HCT116 (cell line): ENCODE measurements around the gene UBE2E2. TPM values are rescaled to one million over a fixed set of nuclear protein-coding genes. Genes with fewer than 3 reads are reported as not detected.

Experiments
- ATAC-seq: fragments of 200-7000 bp; cut with Tn5 transposase; 2 replicates; pipeline ENCODE4 v1.9.1; 2020; ENCODE audit warnings: mild to moderate bottlenecking, moderate library complexity
- BruUV-seq: library from RNA; stranded (reverse); fragments of 400-500 nt; replicated peaks from 2 replicates; lab custom pipeline; 2021; lab: Mats Ljungman, UMichigan
- CTCF ChIA-PET: fragments of 300-600 bp; sonication (Branson Sonifier 250); formaldehyde crosslinking; loops from one replicate; lab custom pipeline; 2021; ENCODE audit warnings: antibody characterized with exemption; lab: Charles Lee
- POLR2A ChIA-PET: fragments of 300-600, 350-600 bp; sonication (Branson Sonifier 250); formaldehyde crosslinking; loops from one replicate; lab custom pipeline; 2021; ENCODE audit warnings: antibody characterized with exemption; lab: Charles Lee
- RAD21 ChIA-PET, 2 experiments: fragments of 300-600 bp; sonication (Branson Sonifier 250); formaldehyde crosslinking; loops; one replicate each; lab custom pipeline; 2023; ENCODE audit warnings: low total read pairs in 2 of 2; ENCODE audit not compliant: uncharacterized antibody in 2 of 2, unreplicated experiment in 2 of 2, low non-redundant PET in 1 of 2; lab: Charles Lee
- DNase-seq: peaks from one replicate; pipeline ENCODE4 v3.0.0-alpha.2; 2010; ENCODE audit warnings: low read depth, low spot score
- H2AFZ ChIP-seq: fragments of 200-600 bp; shearing (Covaris generic), sonication (generic); 2 replicates; pipeline ENCODE4 v1.6.1; 2017; ENCODE audit warnings: low read depth, mixed run types, mixed read lengths, antibody characterized with exemption, low read length; ENCODE audit not compliant: poor library complexity, severe bottlenecking
- H3K27ac ChIP-seq: 2 replicates; pipeline ENCODE4 v1.5.1; 2012; ENCODE audit warnings: low read depth, low read length
- H3K27me3 ChIP-seq: fragments of 200-600 bp; sonication (generic); 2 replicates; pipeline ENCODE4 v1.6.1; 2016; ENCODE audit warnings: mixed run types, low read length, mixed read lengths; ENCODE audit not compliant: insufficient read depth
- H3K36me3 ChIP-seq, 2 experiments: fragments of 200-500 bp in 1 of 2; fragments of 200-600 bp in 1 of 2; sonication (Bioruptor generic) in 1 of 2; sonication (generic) in 1 of 2; 2 replicates each; pipeline versions ENCODE4 v1.5.1 to v1.6.1; 2014 to 2016; ENCODE audit warnings: low read length in 2 of 2, inconsistent platforms in 1 of 2, mixed read lengths in 1 of 2, mixed run types in 1 of 2; ENCODE audit not compliant: insufficient read depth in 2 of 2, control insufficient read depth in 1 of 2
- H3K4me1 ChIP-seq, 2 experiments: fragments of 200-600 bp in 1 of 2; sonication (generic) in 1 of 2; 2 replicates each; pipeline versions ENCODE4 v1.5.1 to v1.6.1; 2012 to 2017; ENCODE audit warnings: low read length in 2 of 2, inconsistent platforms in 1 of 2, mild to moderate bottlenecking in 1 of 2, mixed read lengths in 1 of 2, mixed run types in 1 of 2, moderate library complexity in 1 of 2; ENCODE audit not compliant: insufficient read depth in 2 of 2, control insufficient read depth in 1 of 2
- H3K4me2 ChIP-seq: fragments of 200-600 bp; sonication (generic); 2 replicates; pipeline ENCODE4 v1.6.1; 2017; ENCODE audit warnings: mixed run types, low read length, mixed read lengths
- H3K4me3 ChIP-seq, 2 experiments: fragments of 200-600 bp in 1 of 2; sonication (generic) in 1 of 2; replicated peaks in 1 of 2; 2 replicates each; pipeline ENCODE4 v1.5.1; 2011 to 2016; ENCODE audit warnings: low read length in 2 of 2, control low read depth in 1 of 2, low read depth in 1 of 2, mild to moderate bottlenecking in 1 of 2, mixed read lengths in 1 of 2, mixed run types in 1 of 2
- H3K79me2 ChIP-seq: fragments of 200-600 bp; sonication (generic); 2 replicates; pipeline ENCODE4 v1.6.1; 2017; ENCODE audit warnings: mild to moderate bottlenecking, mixed run types, low read length, moderate library complexity, mixed read lengths; ENCODE audit not compliant: insufficient read depth
- H3K9ac ChIP-seq: fragments of 200-600 bp; sonication (generic); 2 replicates; pipeline ENCODE4 v1.6.1; 2016; ENCODE audit warnings: low read length, mixed read lengths
- H3K9me2 ChIP-seq: fragments of 200-600 bp; sonication (generic), shearing (Covaris generic); 2 replicates; pipeline ENCODE4 v1.6.1; 2017; ENCODE audit warnings: mixed run types, mild to moderate bottlenecking, moderate library complexity; ENCODE audit not compliant: insufficient read depth
- H3K9me3 ChIP-seq, 2 experiments: fragments of 200-500 bp in 1 of 2; fragments of 200-600 bp in 1 of 2; sonication (Bioruptor generic) in 1 of 2; sonication (generic) in 1 of 2; 2 replicates each; pipeline ENCODE4 v1.6.1; 2014 to 2017; ENCODE audit warnings: low read length in 2 of 2, mixed read lengths in 2 of 2, inconsistent platforms in 1 of 2, low read depth in 1 of 2, mild to moderate bottlenecking in 1 of 2, mixed run types in 1 of 2, moderate library complexity in 1 of 2; ENCODE audit not compliant: control insufficient read depth in 1 of 2, insufficient read depth in 1 of 2
- H4K20me1 ChIP-seq: fragments of 200-600 bp; sonication (generic), shearing (Covaris generic); 2 replicates; pipeline ENCODE4 v1.6.1; 2017; ENCODE audit warnings: mixed run types, mild to moderate bottlenecking, moderate library complexity; ENCODE audit not compliant: insufficient read depth
- CBX3 ChIP-seq: IDR thresholded peaks from 2 replicates; pipeline ENCODE4 v1.6.1; 2012; ENCODE audit warnings: low read depth
- CEBPB ChIP-seq: IDR thresholded peaks from 2 replicates; pipeline ENCODE4 v1.6.1; 2012; ENCODE audit warnings: low read depth
- EGR1 ChIP-seq: IDR thresholded peaks from 2 replicates; pipeline ENCODE4 v1.6.1; 2012; ENCODE audit warnings: low read depth
- ELF1 ChIP-seq: IDR thresholded peaks from 2 replicates; pipeline ENCODE4 v1.6.1; 2012; ENCODE audit warnings: low read depth, borderline replicate concordance
- EZH2phosphoT487 ChIP-seq: fragments of 200-600 bp; IDR thresholded peaks from 2 replicates; pipeline ENCODE4 v1.6.1; 2018; ENCODE audit warnings: antibody characterized with exemption, borderline replicate concordance
- FOSL1 ChIP-seq: IDR thresholded peaks from 2 replicates; pipeline ENCODE4 v1.6.1; 2012; ENCODE audit warnings: low read depth
- JUND ChIP-seq: IDR thresholded peaks from 2 replicates; pipeline ENCODE4 v1.6.1; 2012
- POLR2A ChIP-seq: IDR thresholded peaks from 2 replicates; pipeline ENCODE4 v1.7.0; 2011; ENCODE audit warnings: borderline replicate concordance; ENCODE audit not compliant: insufficient read depth, insufficient read length; ENCODE audit errors: extremely low read depth
- POLR2AphosphoS5 ChIP-seq: IDR thresholded peaks from 2 replicates; pipeline ENCODE4 v1.6.1; 2011; ENCODE audit warnings: mild to moderate bottlenecking, low read depth, low read length, moderate library complexity
- SIN3A ChIP-seq: IDR thresholded peaks from 2 replicates; pipeline ENCODE4 v1.6.1; 2012; ENCODE audit warnings: low read depth
- SP1 ChIP-seq: IDR thresholded peaks from 2 replicates; pipeline ENCODE4 v1.6.1; 2012; ENCODE audit warnings: low read depth
- SRF ChIP-seq: IDR thresholded peaks from 2 replicates; pipeline ENCODE4 v1.6.1; 2012; ENCODE audit warnings: low read depth
- YY1 ChIP-seq: IDR thresholded peaks from 2 replicates; pipeline ENCODE4 v1.6.1; 2011; ENCODE audit warnings: low read length, low read depth, moderate library complexity, mild to moderate bottlenecking; ENCODE audit not compliant: insufficient replicate concordance; ENCODE audit errors: extremely low read depth
- ZFX ChIP-seq: fragments of 450-650 bp; IDR thresholded peaks from 2 replicates; pipeline ENCODE4 v1.6.1; 2017
- ZNF274 ChIP-seq: fragments of 200-500 bp; sonication (Bioruptor generic); IDR thresholded peaks from 2 replicates; pipeline ENCODE4 v1.6.1; 2014; ENCODE audit warnings: mild to moderate bottlenecking, low read depth, low read length, inconsistent platforms
- intact Hi-C: fragments of 100-400 bp; cut with micrococcal nuclease; formaldehyde crosslinking; loops from 2 replicates; pipeline ENCODE4 v1.10.0; 2022
- total RNA-seq: library from RNA; stranded (reverse); gene quantifications from one replicate; pipeline ENCODE4 v1.2.1, GENCODE V29; 2021; ENCODE audit not compliant: unreplicated experiment
- TF ChIP-seq, protein P1 (sequence below): IDR thresholded peaks from 2 replicates; pipeline ENCODE4 v1.6.1; 2011; ENCODE audit warnings: mild to moderate bottlenecking, low read length, moderate library complexity; ENCODE audit not compliant: insufficient replicate concordance; ENCODE audit errors: extremely low read depth
- TF ChIP-seq, protein P2 (sequence below): IDR thresholded peaks from 2 replicates; pipeline ENCODE4 v1.6.1; 2012
- TF ChIP-seq, protein P3 (sequence below): IDR thresholded peaks from 2 replicates; pipeline ENCODE4 v1.6.1; 2012; ENCODE audit warnings: low read depth
- TF ChIP-seq, protein P4 (sequence below): IDR thresholded peaks from 2 replicates; pipeline ENCODE4 v1.6.1; 2012

UBE2E2 gene
- total RNA-seq, 1 experiment from 2014 or later, result 21.4 TPM

DNA sequence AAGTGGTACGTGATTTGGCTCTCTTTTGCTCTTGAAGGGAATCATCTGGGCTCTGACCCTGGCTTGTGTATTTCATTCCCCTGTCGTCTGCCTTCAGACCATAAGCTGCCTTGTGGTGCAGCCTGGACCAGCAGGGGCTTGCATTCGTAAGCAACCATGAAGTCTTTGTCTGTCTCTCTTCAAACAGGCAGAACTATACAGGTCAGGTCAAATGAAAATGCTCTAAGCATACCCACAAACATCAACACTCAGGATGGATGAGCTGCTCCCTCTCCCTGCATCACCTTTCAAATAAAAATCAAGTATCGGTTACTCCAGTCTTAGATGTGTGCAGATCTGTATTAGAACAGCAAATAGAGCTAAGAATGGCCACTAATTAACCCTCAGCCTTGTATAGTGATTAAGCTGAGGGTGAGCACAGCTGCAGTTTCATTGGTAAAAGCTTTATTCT, 334.0 kb downstream of the UBE2E2 start:
- CTCF ChIA-PET, result no interaction called here
- RAD21 ChIA-PET, result no interaction called here
- BruUV-seq, result no TSS peak

More for the DNA sequence above, 334.0 kb downstream of the UBE2E2 start:
- no peak overlapping the region for H3K9ac ChIP-seq
- ATAC-seq, result no peak
- intact Hi-C loops, result no loop called here
- H3K9me3 ChIP-seq, result no peaks in the 10 kb centered on the region
- no peaks in the 10 kb centered on the region for H3K4me1 ChIP-seq
- H3K9me2 ChIP-seq, result no peaks in the 10 kb centered on the region
- no peak overlapping the region for H2AFZ ChIP-seq
- H3K4me3 ChIP-seq, result no peak overlapping the region
- H3K27me3 ChIP-seq, result no peaks in the 10 kb centered on the region
- no peaks in the 10 kb centered on the region for H3K36me3 ChIP-seq
- no peaks in the 10 kb centered on the region for H4K20me1 ChIP-seq
- H3K79me2 ChIP-seq, result no peaks in the 10 kb centered on the region
- H3K4me2 ChIP-seq, result no peak overlapping the region
- TF ChIP-seq FOSL1, result no peak
- no peak for TF ChIP-seq YY1
- TF ChIP-seq EZH2phosphoT487, result no peak
- TF ChIP-seq EGR1, result no peak
- TF ChIP-seq ZFX, result no peak
- no peak for TF ChIP-seq POLR2A
- no peak for TF ChIP-seq POLR2AphosphoS5
- TF ChIP-seq, protein P1, sequence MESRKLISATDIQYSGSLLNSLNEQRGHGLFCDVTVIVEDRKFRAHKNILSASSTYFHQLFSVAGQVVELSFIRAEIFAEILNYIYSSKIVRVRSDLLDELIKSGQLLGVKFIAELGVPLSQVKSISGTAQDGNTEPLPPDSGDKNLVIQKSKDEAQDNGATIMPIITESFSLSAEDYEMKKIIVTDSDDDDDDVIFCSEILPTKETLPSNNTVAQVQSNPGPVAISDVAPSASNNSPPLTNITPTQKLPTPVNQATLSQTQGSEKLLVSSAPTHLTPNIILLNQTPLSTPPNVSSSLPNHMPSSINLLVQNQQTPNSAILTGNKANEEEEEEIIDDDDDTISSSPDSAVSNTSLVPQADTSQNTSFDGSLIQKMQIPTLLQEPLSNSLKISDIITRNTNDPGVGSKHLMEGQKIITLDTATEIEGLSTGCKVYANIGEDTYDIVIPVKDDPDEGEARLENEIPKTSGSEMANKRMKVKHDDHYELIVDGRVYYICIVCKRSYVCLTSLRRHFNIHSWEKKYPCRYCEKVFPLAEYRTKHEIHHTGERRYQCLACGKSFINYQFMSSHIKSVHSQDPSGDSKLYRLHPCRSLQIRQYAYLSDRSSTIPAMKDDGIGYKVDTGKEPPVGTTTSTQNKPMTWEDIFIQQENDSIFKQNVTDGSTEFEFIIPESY, result no peak
- no peak for TF ChIP-seq SP1
- TF ChIP-seq, protein P2, sequence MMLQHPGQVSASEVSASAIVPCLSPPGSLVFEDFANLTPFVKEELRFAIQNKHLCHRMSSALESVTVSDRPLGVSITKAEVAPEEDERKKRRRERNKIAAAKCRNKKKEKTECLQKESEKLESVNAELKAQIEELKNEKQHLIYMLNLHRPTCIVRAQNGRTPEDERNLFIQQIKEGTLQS, result no peak
- TF ChIP-seq SRF, result no peak
- no peak for TF ChIP-seq CEBPB
- no peak for TF ChIP-seq CBX3
- no peak for TF ChIP-seq ELF1
- no peak for TF ChIP-seq ZNF274
- TF ChIP-seq, protein P3, sequence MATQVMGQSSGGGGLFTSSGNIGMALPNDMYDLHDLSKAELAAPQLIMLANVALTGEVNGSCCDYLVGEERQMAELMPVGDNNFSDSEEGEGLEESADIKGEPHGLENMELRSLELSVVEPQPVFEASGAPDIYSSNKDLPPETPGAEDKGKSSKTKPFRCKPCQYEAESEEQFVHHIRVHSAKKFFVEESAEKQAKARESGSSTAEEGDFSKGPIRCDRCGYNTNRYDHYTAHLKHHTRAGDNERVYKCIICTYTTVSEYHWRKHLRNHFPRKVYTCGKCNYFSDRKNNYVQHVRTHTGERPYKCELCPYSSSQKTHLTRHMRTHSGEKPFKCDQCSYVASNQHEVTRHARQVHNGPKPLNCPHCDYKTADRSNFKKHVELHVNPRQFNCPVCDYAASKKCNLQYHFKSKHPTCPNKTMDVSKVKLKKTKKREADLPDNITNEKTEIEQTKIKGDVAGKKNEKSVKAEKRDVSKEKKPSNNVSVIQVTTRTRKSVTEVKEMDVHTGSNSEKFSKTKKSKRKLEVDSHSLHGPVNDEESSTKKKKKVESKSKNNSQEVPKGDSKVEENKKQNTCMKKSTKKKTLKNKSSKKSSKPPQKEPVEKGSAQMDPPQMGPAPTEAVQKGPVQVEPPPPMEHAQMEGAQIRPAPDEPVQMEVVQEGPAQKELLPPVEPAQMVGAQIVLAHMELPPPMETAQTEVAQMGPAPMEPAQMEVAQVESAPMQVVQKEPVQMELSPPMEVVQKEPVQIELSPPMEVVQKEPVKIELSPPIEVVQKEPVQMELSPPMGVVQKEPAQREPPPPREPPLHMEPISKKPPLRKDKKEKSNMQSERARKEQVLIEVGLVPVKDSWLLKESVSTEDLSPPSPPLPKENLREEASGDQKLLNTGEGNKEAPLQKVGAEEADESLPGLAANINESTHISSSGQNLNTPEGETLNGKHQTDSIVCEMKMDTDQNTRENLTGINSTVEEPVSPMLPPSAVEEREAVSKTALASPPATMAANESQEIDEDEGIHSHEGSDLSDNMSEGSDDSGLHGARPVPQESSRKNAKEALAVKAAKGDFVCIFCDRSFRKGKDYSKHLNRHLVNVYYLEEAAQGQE, result no peak
- TF ChIP-seq JUND, result no peak
- TF ChIP-seq, protein P4, sequence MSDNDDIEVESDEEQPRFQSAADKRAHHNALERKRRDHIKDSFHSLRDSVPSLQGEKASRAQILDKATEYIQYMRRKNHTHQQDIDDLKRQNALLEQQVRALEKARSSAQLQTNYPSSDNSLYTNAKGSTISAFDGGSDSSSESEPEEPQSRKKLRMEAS, result no peak
- no peak for TF ChIP-seq SIN3A
- TF ChIP-seq, all 23 proteins: peak for 0
- POLR2A ChIA-PET, result no interaction called here
- no peak overlapping the region for H3K27ac ChIP-seq
- DNase-seq, result no peak
